Measurements from ENCODE around the gene NUP107.

- TF ChIP-seq CTCF (IDR thresholded peaks at IDR 0.05; ENCODE audit: low read depth, low read length) (no peak), EZH2phosphoT487 (IDR thresholded peaks at IDR 0.05; ENCODE audit: low read depth) (no peak)
These were observed 47.9 kb upstream of the NUP107 start for GRCh38 chr12:68638721-68639395.
